Heart left ventricle (tissue), 13 donors: ENCODE data around the gene HECTD2.

Experiments
- CTCF ChIP-seq, 12 donors: fragments of 200-600 bp; sonication (generic) in 4 of 12; IDR thresholded peaks; one replicate each; pipeline versions ENCODE4 v1.5.0 to v1.8.0; 2018 to 2022; ENCODE audit warnings: antibody characterized with exemption in 12 of 12, mild to moderate bottlenecking in 5 of 12
- POLR2A ChIP-seq, 2 donors: fragments of 450-650 bp; IDR thresholded peaks; one replicate each; pipeline ENCODE4 v1.6.1; 2017; ENCODE audit warnings: antibody characterized with exemption in 2 of 2, mild to moderate bottlenecking in 2 of 2, moderate library complexity in 2 of 2
- donor health status: ischemic (EF 13 %, LVEDD 7.1; RV severe dilation, severe dysfunction).
- donor health status: DM: no; HTN: yes; CAD: no.
- donor health status: DM: no; HTN: no; CAD: no.
- donor health status: ischemic (EF 25% LVEDD 6.9; RV normal size, moderate dysfunction).
- donor health status: ischemic (EF 25% LVEDD 5.7; RV mildly dilated, moderate dysfunction).
- donor health status: ischemic (EF 35%, LVEDD 5.7; RV mildly dilated, moderate dysfunction).
- donor health status: nonischemic (EF 11% LVEDD 7.7; RV severe dilation, severe dysfunction).
- donor health status: DM: yes; HTN: yes; CAD: no.
- donor health status: PGD.
- donor health status: ischemic (EF 29% LVEDD 5.4; RV normal size, mild dysfunction).
- donor health status: nonischemic (EF 23%, LVEDD 6.1; RV moderate dilation, normal function).

DNA sequence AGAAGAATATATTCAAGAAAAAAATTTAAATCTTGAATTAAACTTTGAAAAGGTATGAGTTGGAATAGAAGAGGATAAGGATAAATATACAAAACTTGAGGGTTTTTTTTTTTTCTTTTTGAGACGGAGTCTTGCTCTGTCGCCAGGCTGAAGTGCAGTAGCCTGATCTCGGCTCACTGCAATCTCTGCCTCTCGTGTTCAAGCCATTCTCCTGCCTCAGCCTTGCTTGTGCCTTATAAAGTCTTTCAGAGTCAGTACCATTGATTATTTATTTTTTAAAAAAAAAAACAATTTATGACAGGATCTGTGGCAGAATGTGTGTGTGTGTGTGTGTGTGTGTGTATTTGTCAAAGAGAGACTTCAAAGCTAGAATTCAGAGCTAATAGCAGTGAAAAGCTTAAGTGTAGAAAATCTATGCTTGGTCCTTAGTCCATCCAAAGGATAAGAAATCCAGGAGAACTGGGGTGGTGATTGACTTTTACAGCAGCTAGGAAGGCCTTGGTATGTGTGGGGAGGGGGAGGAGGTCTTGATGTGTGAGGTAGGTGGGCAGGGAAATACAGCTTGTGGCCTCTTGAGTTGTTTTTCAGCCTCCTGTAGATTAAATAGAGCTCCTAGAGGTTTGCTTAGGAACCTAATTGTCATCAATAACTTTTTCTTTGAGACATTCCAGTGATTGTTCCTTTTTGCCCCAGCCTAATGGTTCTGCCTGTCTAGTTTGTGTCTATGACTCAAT is 2.4 kb downstream of the HECTD2 start:
- no peak for TF ChIP-seq CTCF (IDR thresholded peaks at IDR 0.05)
- no peak for TF ChIP-seq POLR2A (IDR thresholded peaks at IDR 0.05)
